Fibroblast of the aortic adventitia (primary cell): ENCODE measurements around the gene HIPK1. TPM values are rescaled to one million over a fixed set of nuclear protein-coding genes. Genes with fewer than 3 reads are reported as not detected.

Experiments
- DNase-seq: peaks from one replicate; pipeline ENCODE4 v3.0.0-alpha.2; 2010; ENCODE audit warnings: low read depth
- H3K4me3 ChIP-seq: 2 replicates; pipeline ENCODE4 v1.5.1; 2011; ENCODE audit warnings: low read depth, mild to moderate bottlenecking, control low read depth, low read length, moderate library complexity
- total RNA-seq: library from RNA; depleted of rRNA; stranded (reverse); fragments of >200 nt; gene quantifications from 2 replicates; pipeline ENCODE4 v1.2.3, GENCODE V29; 2012; ENCODE audit warnings: low replicate concordance
- TF ChIP-seq, protein P1 (sequence below): IDR thresholded peaks from 2 replicates; pipeline ENCODE4 v1.5.1; 2011; ENCODE audit warnings: mild to moderate bottlenecking, low read length, control low read depth, inconsistent platforms; ENCODE audit not compliant: insufficient read depth

HIPK1 gene
- total RNA-seq, 1 donor = 38.2 TPM

- no peak for DNase-seq
- TF ChIP-seq, protein P1, sequence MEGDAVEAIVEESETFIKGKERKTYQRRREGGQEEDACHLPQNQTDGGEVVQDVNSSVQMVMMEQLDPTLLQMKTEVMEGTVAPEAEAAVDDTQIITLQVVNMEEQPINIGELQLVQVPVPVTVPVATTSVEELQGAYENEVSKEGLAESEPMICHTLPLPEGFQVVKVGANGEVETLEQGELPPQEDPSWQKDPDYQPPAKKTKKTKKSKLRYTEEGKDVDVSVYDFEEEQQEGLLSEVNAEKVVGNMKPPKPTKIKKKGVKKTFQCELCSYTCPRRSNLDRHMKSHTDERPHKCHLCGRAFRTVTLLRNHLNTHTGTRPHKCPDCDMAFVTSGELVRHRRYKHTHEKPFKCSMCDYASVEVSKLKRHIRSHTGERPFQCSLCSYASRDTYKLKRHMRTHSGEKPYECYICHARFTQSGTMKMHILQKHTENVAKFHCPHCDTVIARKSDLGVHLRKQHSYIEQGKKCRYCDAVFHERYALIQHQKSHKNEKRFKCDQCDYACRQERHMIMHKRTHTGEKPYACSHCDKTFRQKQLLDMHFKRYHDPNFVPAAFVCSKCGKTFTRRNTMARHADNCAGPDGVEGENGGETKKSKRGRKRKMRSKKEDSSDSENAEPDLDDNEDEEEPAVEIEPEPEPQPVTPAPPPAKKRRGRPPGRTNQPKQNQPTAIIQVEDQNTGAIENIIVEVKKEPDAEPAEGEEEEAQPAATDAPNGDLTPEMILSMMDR = no peak
- H3K4me3 ChIP-seq = peak overlapping the region; percentile 98
Measured at GRCh38 chr1:113928187-113928930, 765 bp upstream of the HIPK1 start.

GRCh38 chr1:113929750-113930498 lies 800 bp downstream of the HIPK1 start:
- TF ChIP-seq, protein P1 = peak; percentile 3
- peak overlapping the region; percentile 98 for H3K4me3 ChIP-seq
- no peak for DNase-seq

DNA sequence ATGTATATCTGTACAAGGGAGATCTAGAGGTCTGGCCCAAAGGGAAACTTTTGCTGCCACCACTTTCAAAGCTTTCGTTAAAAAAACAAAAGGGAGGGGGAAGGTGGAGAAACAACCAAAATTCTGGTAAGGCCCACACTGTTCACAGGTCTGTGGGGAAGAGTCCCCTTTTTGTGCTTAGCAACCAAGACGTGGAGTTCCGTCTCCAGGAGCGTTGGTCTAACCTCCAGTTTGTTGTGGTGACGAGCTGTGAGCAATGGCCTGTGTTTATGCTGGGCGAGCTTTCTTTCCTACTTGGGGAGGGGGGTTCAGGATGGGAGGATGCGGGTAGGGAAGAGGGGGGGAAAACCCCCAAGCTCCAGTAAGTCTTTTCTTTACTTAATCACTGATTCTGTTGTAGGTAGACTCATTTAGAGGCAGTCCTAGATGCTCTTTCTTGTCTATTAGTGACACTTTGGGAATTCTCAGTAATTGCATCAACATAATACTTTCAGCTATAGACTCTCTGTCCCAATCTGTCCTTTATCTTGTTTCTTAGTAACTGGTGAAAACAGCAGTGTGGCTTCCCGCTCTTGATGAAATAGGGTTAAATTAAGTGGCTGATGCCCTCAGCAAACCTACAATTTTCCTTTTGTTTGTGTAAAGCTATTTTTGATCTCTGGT lies 1.5 kb downstream of the HIPK1 start:
- TF ChIP-seq, protein P1 = no peak
- DNase-seq = peak; percentile 39
- H3K4me3 ChIP-seq = peak overlapping the region; percentile 98

DNA sequence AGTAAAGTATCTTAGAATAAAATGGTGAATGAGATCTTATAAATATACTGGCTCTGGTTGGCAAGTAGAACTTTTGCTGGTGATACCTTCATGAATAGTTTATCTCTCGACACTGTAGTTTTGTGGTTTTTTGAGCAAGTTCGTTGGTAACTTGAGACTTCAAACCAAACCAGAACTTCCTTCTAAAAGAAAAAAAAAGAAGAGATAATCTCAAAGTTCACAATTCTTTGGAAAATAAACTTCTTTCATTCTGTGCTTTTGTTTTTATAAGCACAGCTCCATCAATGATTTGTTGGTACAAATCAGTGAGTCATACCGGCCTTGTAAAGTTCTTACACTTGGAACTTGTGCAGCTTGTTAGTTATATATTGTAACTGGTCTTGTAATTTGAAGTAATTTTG lies 2.3 kb downstream of the HIPK1 start:
- TF ChIP-seq, protein P1 = no peak
- H3K4me3 ChIP-seq = peak overlapping the region; percentile 98
- DNase-seq = peak; percentile 83

DNA sequence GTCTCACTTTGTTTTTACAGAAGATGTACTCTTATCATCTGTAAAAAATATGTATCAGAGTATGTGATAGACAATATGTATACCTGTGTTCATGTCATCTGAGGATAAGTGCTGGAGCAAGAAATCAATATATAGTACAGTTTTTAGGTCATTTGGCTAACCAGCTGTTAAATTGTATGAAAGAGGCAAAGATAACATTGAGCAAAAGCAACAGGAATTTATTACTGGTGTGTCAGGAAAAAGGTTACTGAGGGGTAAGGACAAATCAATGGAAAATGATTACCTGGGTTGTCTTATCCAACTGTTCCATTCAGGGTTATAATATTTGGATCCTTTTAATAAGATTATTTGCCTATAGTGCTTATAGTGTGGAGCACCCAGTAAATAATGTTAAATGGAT lies 4.9 kb downstream of the HIPK1 start:
- no peak overlapping the region for H3K4me3 ChIP-seq
- TF ChIP-seq, protein P1 = no peak
- no peak for DNase-seq

DNA sequence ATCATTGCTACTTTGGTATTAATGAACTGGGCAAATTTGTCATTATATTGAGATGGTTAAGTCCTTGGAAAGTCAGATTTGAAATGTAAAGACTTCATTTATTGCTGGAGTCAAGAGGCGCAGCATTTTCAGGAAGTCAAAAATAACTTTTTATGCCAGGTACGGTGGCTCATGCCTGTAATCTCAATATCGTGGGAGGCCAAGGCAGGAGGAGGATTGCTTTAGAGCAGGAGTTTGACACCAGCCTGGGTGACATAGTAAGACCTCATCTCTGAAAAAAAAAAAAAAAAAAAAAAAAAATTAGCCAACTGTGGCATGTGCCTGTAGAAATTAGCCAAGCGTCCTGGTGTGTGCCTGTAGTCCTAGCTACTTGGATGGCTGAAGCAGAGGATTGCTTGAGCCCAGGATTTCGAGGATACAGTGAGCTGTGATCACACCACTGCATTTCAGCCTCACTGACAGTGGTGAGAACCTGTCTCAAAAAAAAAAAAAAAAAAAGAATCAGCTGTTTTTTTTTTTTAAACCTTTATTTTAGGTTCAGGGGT lies 5.5 kb downstream of the HIPK1 start:
- no peak overlapping the region for H3K4me3 ChIP-seq
- DNase-seq = no peak
- TF ChIP-seq, protein P1 = no peak
